ENCODE measurements around the gene PKD1L1.

DNA sequence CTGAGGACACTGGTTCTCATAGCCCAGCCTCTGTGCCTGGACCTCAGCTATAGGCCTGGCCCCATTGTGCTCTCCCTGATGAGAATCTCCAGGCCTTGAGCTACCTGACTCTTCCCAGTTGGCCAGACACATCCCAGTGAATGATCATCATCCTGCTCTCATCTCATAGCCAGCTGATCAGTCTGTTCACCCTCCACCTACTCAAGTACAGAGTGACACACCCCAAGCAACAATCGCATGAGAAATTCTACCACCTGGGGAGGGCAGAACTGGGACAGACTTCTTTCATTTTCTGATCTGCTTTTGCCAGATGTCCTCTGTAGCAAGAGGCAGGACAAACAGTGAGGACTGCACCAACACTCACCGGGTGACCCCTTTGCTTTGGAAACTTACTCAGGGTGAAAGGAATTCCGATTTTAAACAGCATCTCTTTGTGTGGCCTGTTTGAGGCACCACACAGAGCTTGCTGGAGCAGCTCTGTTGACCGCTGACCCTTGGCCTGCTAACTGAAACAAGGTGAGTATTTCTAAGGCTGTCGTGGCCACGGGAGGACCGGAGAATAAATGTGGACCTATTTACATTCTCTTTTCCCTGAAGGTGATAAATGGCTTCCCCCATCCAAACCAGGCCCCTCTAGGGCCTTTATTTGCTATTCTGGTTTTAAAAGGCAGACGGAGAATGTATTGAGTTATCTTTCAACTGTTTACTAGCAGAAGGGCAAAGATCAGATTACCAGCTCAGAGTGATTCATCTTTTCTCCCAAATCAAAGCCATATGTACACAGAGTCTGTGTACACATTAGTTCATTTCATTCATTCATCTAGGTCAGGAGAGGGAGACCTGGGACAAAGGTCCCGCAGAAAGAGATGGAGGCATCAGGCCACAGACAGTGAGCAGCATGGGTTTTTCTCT lies 184.9 kb downstream of the PKD1L1 start:
- no peak for TF ChIP-seq FOXM1 (IDR thresholded peaks at IDR 0.05; ENCODE audit: borderline replicate concordance, low read depth)
- TF ChIP-seq TAF1 (IDR thresholded peaks at IDR 0.05; ENCODE audit: low read depth): no peak
- TF ChIP-seq EP300 (IDR thresholded peaks at IDR 0.05; ENCODE audit: borderline replicate concordance): no peak
- no peak for TF ChIP-seq ZBTB7A (IDR thresholded peaks at IDR 0.05; ENCODE audit: low read depth)
- no peak for TF ChIP-seq NFIC (IDR thresholded peaks at IDR 0.05)
- TF ChIP-seq TCF12 (IDR thresholded peaks at IDR 0.05; ENCODE audit: low read depth): no peak
